GM21723 (cell line): ENCODE measurements around the gene LMBR1L.
A peak's percentile ranks its signal among the peaks of the same experiment; 100 is the strongest.
"Not testable (repeated sequence)": the region's sequence is repeated elsewhere in the genome, so short reads cannot be mapped to it uniquely, and the experiment has no call there.

Experiments
- ATAC-seq: cut with Tn5 transposase; IDR thresholded peaks from one replicate; pipeline ENCODE4 v1.9.1; 2021; ENCODE audit warnings: mild to moderate bottlenecking, moderate library complexity; ENCODE audit not compliant: unreplicated experiment

The LMBR1L gene

GRCh38 chr12:49110464-49111155, at the start of gene LMBR1L:
Gene LMBR1L, minus strand, starts transcription at chr12:49110847. Its CDS starts 292 bp downstream, at chr12:49110555.
- ATAC-seq: peak; percentile 99

GRCh38 chr12:49160399-49160798, 49.8 kb upstream of the LMBR1L start:
- peak; percentile 55 for ATAC-seq

GRCh38 chr12:49154221-49154620, 43.6 kb upstream of the LMBR1L start:
- ATAC-seq: no peak

GRCh38 chr12:49147384-49147783, 36.7 kb upstream of the LMBR1L start:
- ATAC-seq: no peak

- no peak for ATAC-seq
Measured at GRCh38 chr12:49146406-49146805, 35.8 kb upstream of the LMBR1L start.

- ATAC-seq: no peak
Measured at GRCh38 chr12:49144384-49144783, 33.7 kb upstream of the LMBR1L start.

GRCh38 chr12:49138999-49139398, 28.4 kb upstream of the LMBR1L start:
- ATAC-seq: no peak

- no peak for ATAC-seq
Measured at GRCh38 chr12:49138587-49138986, 27.9 kb upstream of the LMBR1L start.

GRCh38 chr12:49137476-49137875, 26.8 kb upstream of the LMBR1L start:
- ATAC-seq: no peak

- not testable (repeated sequence) for ATAC-seq
Measured at GRCh38 chr12:49136997-49137396, 26.4 kb upstream of the LMBR1L start.

- no peak for ATAC-seq
Measured at GRCh38 chr12:49133590-49133989, 22.9 kb upstream of the LMBR1L start.

GRCh38 chr12:49133014-49133413, 22.4 kb upstream of the LMBR1L start:
- ATAC-seq: no peak

- peak; percentile 1 for ATAC-seq
Measured at GRCh38 chr12:49131894-49132461, 21.3 kb upstream of the LMBR1L start.

GRCh38 chr12:49131051-49131893, 20.6 kb upstream of the LMBR1L start, which contains the start of gene TUBA1B:
Gene TUBA1B, minus strand, starts transcription at chr12:49131395. Its CDS starts 95 bp downstream, at chr12:49131300.
- ATAC-seq: peak; percentile 68

GRCh38 chr12:49130151-49131050, 19.8 kb upstream of the LMBR1L start:
- peak; percentile 64 for ATAC-seq

- no peak for ATAC-seq
Measured at GRCh38 chr12:49129332-49130150, 18.9 kb upstream of the LMBR1L start.

- ATAC-seq: not testable (repeated sequence)
Measured at GRCh38 chr12:49127971-49128370, 17.3 kb upstream of the LMBR1L start.

- ATAC-seq: no peak
Measured at GRCh38 chr12:49126852-49127763, 16.5 kb upstream of the LMBR1L start.
